Measurements from ENCODE around the gene MTA3.
"Not testable (repeated sequence)": the region's sequence is repeated elsewhere in the genome, so short reads cannot be mapped to it uniquely, and the experiment has no call there.

The MTA3 gene

DNA sequence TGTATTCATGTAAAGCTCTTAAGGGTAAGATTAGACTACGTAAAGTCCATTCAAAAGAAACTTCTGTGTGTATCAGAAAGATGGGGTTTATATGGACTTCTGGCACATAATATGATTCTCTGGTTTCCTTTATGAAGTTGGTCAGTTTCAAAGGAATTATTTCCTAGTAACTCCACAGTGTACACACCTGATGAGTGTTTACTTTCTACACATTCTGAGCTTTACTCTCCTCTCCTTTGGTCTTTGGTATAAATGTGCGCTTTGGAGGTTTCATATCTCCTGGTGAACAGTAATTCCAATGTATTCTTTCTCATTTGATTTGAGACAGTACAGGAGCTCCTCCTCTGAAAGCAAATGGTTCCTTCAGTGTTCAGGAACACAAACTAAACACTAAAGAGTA lies 107.4 kb downstream of the MTA3 start:
- no peak for DNase-seq

DNA sequence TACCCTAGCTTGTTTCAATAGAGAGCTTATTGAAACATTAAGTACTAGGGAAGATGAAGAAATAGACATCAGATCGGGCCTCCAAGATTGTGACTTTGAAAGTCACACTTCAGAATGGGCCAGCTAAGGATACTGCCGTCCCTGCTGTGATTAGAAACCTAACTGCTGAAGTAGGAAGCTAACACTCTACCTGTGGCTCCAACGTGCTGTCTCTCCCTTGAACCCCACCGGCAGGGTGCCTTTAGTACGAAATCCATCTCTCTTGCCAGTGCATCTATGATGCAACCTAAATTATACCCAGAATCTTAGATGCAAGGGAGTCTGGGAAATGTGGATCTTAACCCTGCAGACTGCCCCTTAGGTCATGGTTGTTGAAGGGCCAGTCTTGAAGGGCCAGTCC lies 116.9 kb downstream of the MTA3 start:
- DNase-seq: no peak

DNA sequence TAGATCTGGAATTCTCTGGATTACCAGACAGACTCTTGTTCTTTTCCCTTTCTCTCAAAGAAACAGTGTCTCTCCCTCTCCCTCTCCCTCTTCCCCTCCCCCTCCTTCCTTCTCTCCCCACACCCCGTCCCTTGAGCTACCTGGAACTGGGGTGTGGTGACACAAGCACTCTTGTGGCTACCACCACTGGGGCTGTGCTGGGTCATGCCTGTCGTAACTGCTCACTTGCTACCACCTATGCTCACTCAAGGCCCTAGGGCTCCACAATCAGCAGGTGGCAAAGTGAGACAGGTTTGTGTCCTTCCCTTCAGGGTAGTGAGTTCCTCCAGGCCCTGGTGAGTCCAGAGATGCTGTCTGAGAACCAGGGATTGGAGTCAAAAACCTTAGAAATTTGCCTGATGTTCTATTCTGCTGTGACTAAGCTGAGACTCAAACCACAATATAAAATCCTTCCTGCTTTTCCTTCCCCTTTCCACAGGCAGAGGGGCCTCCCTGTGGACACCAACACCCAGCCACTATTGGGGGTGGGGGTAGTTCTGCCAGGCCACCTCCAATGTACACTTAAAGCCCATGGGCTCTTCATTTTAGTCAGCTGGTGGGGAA lies 124.7 kb downstream of the MTA3 start:
- no peak for DNase-seq

DNA sequence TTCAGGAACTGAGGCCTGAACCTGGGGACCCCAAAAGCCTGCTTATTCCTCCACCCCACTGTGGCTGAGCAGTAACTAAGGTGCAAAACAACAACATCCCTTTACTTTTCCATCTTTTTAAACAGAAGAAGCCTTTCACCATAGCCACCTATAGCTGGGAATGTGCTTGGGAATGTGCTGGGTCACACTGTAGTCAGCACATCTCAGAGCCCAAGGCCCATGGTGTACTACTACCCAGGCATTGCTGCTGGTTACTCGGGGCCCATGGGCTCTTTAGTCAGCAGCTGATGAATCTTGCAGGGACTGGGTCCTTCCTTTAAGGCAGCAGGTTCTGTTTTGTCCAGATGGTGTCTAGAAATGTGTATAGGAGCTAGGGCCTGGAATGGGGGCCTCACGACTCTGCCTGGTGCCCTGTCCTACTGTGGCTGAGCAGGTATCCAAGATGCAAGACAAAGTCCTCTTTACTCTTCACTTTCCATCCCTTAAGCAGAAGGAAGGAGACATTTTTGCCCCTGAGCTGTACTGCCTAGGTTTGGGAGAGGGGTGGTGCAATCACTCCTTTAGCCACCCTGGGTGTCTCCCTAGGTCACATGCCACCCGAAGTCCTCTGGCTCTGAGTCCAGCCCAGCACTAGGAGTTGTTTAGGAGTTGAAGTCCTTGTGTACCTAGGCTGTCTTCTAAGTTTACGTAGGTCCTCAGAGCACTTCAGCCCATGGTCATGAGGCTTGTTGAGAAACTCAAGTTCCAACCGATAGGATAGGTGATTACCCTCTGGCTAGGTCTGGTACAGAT lies 125.5 kb downstream of the MTA3 start:
- no peak for DNase-seq

DNA sequence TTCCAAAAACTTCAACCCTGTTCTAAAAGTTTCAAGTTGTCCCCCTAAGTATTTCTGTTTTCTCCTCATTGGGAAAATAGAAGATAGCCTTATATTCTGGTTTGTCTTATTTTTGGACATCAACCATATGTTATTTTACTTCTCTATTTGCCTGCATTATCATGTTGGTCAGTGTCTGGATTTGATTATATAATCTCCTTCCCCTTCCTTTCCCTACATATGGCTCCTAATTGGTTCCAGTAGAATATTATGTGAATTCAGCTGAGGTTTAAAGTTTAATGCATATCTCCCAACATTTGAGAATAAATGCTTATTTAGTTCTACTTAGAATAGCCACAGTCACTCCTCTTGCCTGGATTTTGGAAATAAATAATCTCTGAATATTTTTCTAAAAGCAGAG lies 128.6 kb downstream of the MTA3 start:
- DNase-seq: no peak

DNA sequence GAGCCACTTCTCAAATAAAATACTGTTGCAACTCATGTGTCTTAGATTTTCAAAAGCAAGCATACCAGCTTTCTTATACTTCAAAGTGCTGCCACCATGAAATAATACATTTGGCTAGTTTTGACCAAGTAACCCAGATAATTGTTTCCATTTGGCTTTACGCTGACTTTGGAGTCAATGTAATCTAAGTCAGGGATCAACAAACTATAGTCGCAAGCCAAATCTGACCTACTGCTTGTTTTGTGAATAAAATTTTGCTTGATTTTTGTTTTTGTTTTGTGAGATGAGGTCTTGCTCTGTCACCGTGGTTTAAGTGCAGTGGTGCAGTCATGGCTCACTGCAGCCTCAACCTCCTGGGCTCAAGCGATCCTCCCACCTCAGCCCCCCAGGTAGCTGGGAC lies 130.5 kb downstream of the MTA3 start:
- no peak for DNase-seq

DNA sequence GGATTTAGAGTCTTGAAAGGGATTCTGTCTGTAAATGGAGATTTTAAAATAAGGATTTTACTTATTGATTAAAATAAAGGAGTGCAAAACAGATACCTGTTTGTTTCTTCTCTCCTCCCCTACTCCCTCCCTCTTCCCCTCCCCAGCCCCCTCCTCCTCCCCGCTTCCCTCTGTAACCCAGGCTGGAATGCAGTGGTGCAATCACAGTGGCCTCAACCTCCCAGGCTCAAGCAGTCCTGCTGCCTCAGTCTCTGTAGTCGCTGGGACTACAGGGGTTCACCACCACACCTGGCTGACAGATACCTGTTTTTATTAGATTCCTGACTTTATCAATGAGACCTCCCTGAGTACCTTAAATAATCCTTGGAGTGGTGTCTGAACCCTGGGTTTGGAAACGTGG lies 138.4 kb downstream of the MTA3 start:
- DNase-seq: no peak

DNA sequence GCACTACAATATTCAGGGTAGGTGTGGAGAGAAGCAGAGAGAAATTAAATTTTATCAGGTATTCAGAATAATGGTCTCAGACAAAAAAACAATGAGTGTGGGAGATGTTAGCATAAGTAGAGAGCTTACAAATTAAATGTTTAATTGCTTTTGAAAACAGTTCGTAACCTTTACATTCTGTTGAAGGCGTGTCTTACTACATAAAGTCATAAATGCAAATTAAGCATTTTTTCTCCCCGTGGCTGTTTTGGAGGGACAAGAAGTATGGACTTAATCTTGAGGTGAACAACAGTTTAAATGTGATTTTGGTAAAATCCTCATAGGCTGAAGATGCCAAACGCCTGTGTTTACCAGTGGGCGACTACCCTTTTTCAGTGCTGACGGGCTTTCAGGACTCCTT lies 139.7 kb downstream of the MTA3 start:
- no peak for DNase-seq

DNA sequence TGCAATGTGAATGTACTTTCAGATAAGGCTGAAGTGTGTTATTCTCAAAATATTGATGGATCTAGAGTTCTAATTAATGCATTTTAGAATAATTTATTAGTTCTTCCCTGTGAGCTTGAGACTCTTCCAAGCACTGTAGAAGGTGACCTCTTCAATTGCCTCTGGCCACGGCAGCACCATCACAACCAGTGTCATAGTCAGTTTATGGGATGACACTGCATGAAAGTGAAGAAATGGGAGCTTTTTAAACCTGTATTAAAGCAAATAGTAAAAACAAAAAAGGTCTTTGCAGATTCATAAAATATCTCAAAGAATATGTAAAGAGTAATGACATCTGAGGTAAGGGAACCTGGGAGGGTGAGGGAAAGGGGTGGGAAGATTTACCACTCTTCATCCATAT lies 143.5 kb downstream of the MTA3 start:
- no peak for DNase-seq

DNA sequence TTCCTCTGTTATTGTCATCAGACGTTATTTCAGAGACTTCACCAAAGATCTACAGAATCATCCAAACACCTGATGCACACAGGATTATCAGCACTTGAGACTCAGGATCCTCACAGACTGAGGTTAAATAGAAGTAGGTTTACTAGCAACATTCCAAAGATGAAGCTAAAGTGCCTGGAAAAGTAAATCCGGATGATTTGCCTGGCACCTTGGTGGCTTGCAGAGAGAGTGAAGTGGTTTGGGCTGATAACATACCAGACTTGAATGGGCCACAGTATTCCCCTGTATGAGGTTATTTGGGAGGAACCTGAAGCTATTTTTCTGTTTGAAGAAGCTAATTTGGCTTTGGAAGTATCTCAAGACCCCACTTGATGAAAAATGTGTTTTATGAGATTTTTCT lies 144.5 kb downstream of the MTA3 start:
- no peak for DNase-seq

DNA sequence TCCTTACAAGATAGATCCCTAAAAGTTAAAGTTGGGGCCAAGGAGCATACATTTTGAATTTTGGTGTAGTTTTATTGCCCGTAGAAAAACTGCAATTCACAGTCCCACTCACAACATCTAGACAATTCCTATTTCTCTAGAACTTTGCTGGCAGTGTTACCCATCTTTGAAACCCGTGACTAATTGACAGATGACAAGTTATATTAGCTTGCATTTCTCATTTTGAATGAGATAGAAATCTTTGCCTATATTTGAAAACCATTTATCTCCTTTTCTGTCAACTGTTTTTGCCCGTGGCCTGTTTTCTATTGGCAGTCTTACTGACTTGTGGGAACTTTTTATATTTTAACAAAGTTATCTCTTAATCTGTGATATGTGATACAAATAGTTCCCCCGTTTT lies 145.5 kb downstream of the MTA3 start:
- no peak for DNase-seq

DNA sequence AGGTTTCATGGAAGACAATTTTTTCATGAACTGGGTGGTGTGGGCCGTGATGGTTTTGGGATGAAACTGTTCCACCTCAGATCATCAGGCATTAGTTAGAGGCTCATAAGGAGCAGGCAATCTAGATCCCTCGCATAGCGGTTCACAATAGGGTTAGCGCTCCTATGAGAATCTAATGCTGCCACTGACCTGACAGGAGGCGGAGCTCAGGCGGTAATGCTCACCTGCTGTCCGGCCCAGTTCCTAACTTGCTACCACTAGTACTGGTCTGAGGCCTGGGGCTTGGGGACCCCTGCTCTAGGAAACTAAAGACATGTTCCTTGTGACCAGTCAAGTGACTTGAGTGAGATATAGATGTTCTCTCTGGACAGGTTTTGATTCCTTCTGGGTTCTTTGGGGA lies 146.3 kb downstream of the MTA3 start:
- no peak for DNase-seq

DNA sequence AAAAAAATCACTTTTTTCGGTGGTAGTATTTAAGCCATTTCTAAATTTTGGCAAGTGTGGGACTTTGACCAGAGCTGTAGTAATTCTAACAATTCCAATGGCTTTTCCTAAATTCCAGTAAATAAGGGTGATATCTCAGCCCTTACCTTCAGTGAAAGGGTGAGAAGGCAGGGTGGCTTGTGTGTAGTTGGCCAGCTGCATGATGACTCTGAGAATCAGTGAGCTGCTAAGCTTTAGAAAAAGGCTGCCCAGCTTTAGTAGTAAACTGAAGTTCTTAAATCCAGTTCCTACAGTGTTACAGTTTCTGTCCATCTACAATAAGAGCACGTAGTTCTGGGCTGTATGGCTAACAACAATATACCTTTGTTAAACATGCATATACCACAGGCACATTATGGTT lies 153.5 kb downstream of the MTA3 start:
- no peak for DNase-seq

DNA sequence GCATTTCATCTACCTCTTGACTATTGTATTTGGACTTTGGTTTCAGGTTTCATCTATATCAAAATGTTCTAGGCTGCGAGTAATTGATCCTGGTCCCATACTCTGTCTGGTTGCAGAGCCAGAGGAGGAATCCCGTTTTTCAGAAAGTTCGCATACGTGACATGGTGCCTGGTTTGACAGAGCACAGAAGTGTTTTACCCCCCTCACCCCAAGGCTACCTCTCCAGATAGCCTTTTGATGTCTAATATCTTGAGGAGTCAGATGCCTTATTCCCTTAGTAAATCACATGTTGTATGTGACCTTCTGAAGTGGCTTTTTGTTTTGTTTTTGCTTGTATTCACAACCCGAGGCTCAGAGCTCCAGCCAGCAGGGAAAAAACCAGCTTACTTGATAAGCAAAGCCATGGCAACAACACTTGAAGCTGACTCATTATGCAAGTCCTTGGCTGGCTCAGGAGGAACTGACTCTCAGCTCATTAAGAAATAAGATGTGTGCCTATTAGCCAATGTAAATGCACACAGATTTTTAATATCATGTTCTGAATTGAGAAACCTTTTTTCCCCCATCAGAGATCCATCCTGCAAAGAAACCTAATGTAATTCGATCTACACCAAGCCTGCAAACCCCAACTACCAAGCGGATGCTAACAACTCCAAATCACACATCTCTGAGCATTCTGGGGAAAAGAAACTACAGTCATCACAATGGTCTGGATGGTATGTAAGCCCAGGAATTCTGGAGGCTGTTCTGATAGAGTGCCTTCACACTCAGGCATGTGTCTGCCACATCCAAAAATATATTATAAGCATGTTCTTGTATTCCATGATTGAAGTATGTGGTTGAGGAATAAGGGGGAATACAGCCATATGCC lies 154.1 kb downstream of the MTA3 start:
- peak in 1 of 2 donors; percentile 11 for DNase-seq

DNA sequence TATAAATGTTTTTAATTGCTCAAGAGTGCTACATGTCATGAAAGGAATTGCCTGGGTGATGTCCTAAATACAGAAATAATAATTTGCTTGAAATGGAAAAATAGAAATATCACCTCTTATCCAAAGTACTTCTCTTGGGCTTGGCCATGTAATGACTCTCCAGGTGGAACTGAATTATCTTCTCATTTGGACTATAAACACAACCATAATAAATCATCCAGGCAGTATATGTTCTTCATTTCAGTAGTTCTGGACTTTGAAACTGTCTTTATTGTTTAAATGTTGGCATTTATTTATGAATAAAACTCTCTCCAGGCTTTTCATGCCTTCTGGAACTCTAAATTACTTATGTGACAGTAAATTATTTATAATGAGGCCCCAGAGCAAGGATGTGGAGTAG lies 155.0 kb downstream of the MTA3 start:
- DNase-seq: no peak

DNA sequence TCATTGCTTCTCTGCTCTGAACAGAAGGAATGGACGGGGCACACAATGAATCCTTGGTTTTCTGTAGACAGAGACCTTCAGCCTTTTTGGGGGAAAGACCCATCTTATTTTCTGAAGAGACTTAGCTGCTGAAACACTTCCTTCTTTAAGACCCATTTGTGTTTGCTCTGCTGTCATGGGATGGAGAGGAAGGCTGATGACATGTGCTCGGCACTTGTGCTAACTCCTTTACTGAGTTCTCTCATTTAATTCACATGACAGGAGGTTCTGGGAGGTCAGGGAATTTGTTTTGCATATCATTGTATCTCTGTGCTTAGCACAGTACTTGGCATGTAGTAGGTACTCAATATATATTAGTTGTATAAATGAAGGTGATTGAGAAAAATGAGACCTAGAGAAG lies 156.5 kb downstream of the MTA3 start:
- DNase-seq: no peak

DNA sequence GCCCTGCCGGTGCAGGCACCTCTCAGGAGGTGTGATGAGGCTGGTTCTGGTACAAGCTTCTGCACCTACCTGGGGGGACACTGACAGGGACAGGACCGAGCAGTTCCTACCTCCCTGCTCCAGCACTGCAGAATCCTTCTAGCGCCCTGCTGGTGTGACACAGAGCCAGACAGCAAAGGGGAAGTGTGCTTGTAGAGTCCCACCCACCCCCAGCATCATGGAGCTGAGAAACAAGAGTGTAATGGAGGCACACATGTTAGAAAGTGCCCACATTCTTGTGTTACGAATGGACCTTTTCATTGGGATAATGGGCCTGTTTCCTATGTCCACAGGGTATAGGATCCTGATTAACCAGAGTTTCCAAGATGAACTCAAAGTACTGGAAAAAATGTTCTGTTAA lies 157.2 kb downstream of the MTA3 start:
- no peak for DNase-seq

DNA sequence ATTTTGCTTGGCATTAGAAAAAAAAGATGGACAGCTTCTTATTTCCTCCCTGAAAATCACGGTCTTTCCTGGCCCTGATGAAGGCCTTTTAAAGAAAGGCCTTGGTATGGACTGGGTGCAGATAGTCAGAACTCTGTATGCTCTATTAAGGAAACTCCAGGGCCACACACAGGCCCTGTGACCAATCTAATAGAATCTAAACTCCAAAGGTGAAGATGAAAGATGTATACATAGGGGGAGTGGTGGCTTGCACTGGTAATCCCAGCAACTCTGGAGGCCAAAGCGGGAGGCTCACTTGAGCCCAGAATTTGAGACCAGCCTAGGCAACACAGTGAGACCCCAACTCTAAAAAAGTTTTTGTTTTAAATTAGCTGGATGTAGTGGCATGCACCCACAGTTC lies 158.2 kb downstream of the MTA3 start:
- no peak for DNase-seq

DNA sequence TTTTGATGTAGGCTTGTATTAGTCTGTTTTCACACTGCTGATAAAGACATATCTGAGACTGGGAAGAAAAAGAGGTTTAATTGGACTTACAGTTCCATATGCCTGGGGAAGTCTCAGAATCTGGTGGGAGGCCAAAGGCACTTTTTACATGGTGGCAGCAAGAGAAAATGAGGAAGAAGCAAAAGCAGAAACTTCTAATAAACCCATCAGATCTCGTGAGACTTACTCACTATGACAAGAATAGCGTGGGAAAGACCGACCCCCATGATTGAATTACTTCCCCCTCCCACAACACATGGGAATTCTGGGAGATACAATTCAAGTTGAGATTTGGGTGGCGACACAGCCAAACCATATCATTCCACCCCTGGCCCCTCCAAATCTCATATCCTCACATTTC lies 162.9 kb downstream of the MTA3 start:
- not testable (repeated sequence) for DNase-seq

DNA sequence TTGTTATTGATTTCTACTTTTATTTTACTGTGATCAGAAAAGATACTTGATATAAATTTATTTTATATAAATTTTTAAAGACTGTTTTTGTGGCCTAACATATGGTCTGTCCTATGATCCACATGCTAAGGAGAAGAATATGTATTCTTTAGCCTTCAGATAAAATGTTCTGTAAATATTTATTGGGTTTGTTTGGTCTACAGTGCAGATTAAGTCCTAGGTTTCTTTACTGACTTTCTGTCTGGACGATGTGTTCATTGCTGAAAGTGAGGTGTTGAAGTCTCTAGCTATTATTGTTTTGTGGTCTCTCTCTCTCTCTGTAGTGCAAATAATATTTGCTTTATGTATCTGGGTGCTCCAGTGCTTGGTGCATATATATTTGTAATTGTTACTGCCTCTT lies 165.4 kb downstream of the MTA3 start:
- no peak for DNase-seq

DNA sequence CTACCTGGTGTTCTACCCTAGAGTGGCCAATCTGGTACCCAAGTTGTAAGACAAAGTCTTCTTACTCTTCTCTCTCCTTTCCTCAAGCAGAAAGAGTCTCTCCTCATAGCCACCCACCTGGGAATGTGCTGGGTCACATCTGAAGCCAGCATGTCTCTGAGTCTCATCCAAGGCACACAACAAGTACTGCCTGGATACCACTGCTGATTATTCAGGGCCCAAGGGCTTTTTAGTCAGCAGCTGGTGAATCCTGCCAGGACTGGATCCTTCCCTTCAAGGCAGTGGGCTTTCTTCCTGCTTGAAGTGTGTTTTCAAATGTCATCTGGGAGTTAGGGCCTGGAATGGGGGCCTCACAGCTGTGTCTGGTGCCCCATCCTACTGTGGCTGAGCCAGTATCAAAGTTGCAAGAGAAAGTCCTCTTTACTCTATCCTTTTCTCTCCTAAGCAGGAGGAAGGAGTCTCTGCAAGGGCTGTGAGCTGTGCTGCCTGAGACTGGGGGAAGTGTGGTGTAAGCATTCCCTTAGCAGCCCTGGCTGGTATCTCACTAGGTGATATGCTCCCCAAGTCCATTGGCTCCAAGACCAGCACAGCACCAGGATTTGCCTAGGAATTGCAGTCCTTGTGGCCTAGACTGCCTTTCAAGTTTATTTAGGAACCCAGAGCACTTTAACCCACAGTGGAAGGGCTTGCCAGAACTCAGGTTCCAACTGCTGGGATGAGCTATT lies 168.3 kb downstream of the MTA3 start:
- no peak for DNase-seq

DNA sequence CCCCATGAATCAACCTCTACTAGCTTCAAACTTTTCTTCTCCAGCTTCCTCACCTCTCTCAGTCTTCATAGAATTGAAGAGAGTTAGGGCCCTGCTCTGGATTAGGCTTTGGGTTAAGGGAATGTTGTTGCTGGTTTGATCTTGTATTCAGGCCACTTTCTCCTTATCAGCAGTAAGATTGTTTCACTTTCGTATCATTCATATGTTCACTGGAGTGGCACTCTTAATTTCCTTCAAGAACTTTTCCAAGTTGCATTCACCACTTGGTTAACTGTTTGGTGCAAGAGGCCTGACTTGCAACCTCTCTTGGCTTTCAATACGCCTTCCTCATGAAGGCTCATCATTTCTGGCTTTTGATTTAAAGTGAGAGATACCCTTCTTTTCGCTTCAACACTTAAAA lies 172.7 kb downstream of the MTA3 start:
- no peak for DNase-seq

Measured in stimulated activated CD4-positive, alpha-beta T cell treated with anti-CD3 and anti-CD28 coated beads, Interleukin-2, amount 100 ng/mL, for 24 hours (primary cell).